ENCODE data around the gene PLS1. TPM values are rescaled to one million over a fixed set of nuclear protein-coding genes. Genes with fewer than 3 reads are reported as not detected.
A peak's percentile ranks its signal among the peaks of the same experiment; 100 is the strongest.

The PLS1 gene
- total and polyA plus RNA-seq, 2 experiments from 2014 or later: 3.4 to 5.0 TPM

GRCh38 chr3:142642956-142643355 lies 46.8 kb downstream of the PLS1 start:
- no peaks in the 10 kb centered on the region for H3K4me1 ChIP-seq (ENCODE audit: low read depth)
- H3K27ac ChIP-seq: no peak overlapping the region
- no peaks in the 10 kb centered on the region for H3K27me3 ChIP-seq
- TF ChIP-seq CTCF (IDR thresholded peaks at IDR 0.05; ENCODE audit: low read depth, low read length): no peak
- H3K36me3 ChIP-seq: no peaks in the 10 kb centered on the region
- DNase-seq (ENCODE audit: low read depth in 1 of 2, low spot score in 1 of 2): no peak
- no peaks in the 10 kb centered on the region for H3K9me3 ChIP-seq (ENCODE audit: low read depth)
- no peak overlapping the region for H3K4me3 ChIP-seq

GRCh38 chr3:142644502-142644901 lies 48.3 kb downstream of the PLS1 start:
- Histone ChIP-seq H3K27ac (no peak overlapping the region), H3K4me1 (ENCODE audit: low read depth) (no peaks in the 10 kb centered on the region)

GRCh38 chr3:142645236-142645793 lies 49.1 kb downstream of the PLS1 start:
- TF ChIP-seq CTCF (IDR thresholded peaks at IDR 0.05; ENCODE audit: low read depth, low read length): no peak
- DNase-seq (ENCODE audit: low read depth in 1 of 2, low spot score in 1 of 2): peak in 1 of 2 donors; percentile 39
- no peaks in the 10 kb centered on the region for H3K9me3 ChIP-seq (ENCODE audit: low read depth)
- no peak overlapping the region for H3K27ac ChIP-seq
- H3K4me1 ChIP-seq (ENCODE audit: low read depth): no peaks in the 10 kb centered on the region
- H3K27me3 ChIP-seq: no peaks in the 10 kb centered on the region
- H3K36me3 ChIP-seq: no peaks in the 10 kb centered on the region
- no peak overlapping the region for H3K4me3 ChIP-seq

More at GRCh38 chr3:142644502-142644901, 48.3 kb downstream of the PLS1 start:
- Histone ChIP-seq H3K4me3 (no peak overlapping the region), H3K9me3 (ENCODE audit: low read depth) (no peaks in the 10 kb centered on the region), H3K36me3 (no peaks in the 10 kb centered on the region), H3K27me3 (no peaks in the 10 kb centered on the region)
- no peak for TF ChIP-seq CTCF (IDR thresholded peaks at IDR 0.05; ENCODE audit: low read depth, low read length)
- DNase-seq (ENCODE audit: low read depth in 1 of 2, low spot score in 1 of 2): no peak

GRCh38 chr3:142646020-142646785 lies 50.0 kb downstream of the PLS1 start:
- Histone ChIP-seq H3K4me1 (ENCODE audit: low read depth) (no peaks in the 10 kb centered on the region), H3K27me3 (no peaks in the 10 kb centered on the region), H3K4me3 (no peak overlapping the region), H3K9me3 (ENCODE audit: low read depth) (no peaks in the 10 kb centered on the region), H3K27ac (no peak overlapping the region), H3K36me3 (no peaks in the 10 kb centered on the region)
- TF ChIP-seq CTCF (IDR thresholded peaks at IDR 0.05; ENCODE audit: low read depth, low read length): no peak
- no peak for DNase-seq (ENCODE audit: low read depth in 1 of 2, low spot score in 1 of 2)

- no peak for TF ChIP-seq CTCF (IDR thresholded peaks at IDR 0.05; ENCODE audit: low read depth, low read length)
- Histone ChIP-seq H3K4me1 (ENCODE audit: low read depth) (no peaks in the 10 kb centered on the region), H3K27ac (no peak overlapping the region), H3K36me3 (no peaks in the 10 kb centered on the region), H3K9me3 (ENCODE audit: low read depth) (no peaks in the 10 kb centered on the region), H3K4me3 (no peak overlapping the region), H3K27me3 (no peaks in the 10 kb centered on the region)
- no peak for DNase-seq (ENCODE audit: low read depth in 1 of 2, low spot score in 1 of 2)
Measured at GRCh38 chr3:142647856-142648255, 51.7 kb downstream of the PLS1 start.

Measured in cardiac muscle cell (in vitro differentiated cells and primary cell).